Measurements from ENCODE around the gene DXO.

Gene DXO

GRCh38 chr6:31948753-31949413 lies 23.1 kb downstream of the DXO start:
- Histone ChIP-seq H2BK5ac (ENCODE audit: low read depth, low read length, poor library complexity, severe bottlenecking) (no peak overlapping the region), H4K91ac (ENCODE audit: low read length) (no peak overlapping the region), H3K23ac (ENCODE audit: low read length in 2 of 2) (no peak overlapping the region), H3K9ac (ENCODE audit: low read length) (peak overlapping the region; percentile 5), H3K4me1 (ENCODE audit: control insufficient read depth, insufficient read depth, low read depth, low read length) (peaks cover 15% of the 10 kb centered on the region), H2BK120ac (ENCODE audit: low read depth, low read length) (no peak overlapping the region), H3K79me1 (replicated peaks; ENCODE audit: low read length, poor library complexity, severe bottlenecking) (no peaks in the 10 kb centered on the region), H3K4me3 (ENCODE audit: insufficient read depth in 1 of 2, low read depth in 1 of 2, low read length in 2 of 2) (no peak overlapping the region), H3K14ac (ENCODE audit: low read length in 2 of 2) (no peak overlapping the region), H3K4me2 (ENCODE audit: low read length, poor library complexity, severe bottlenecking) (no peak overlapping the region), H4K8ac (ENCODE audit: low read length) (no peak overlapping the region), H3K18ac (ENCODE audit: low read depth in 1 of 2, low read length in 2 of 2) (no peak overlapping the region), H3K36me3 (ENCODE audit: control insufficient read depth in 1 of 2, insufficient read depth in 2 of 2, low read depth in 1 of 2, low read length in 2 of 2) (peaks cover 33 to 39% of the 10 kb centered on the region in 2 experiments), H2BK15ac (ENCODE audit: low read depth, poor library complexity, severe bottlenecking) (no peak overlapping the region), H3K9me3 (ENCODE audit: control insufficient read depth, low read length) (no peaks in the 10 kb centered on the region), H3K27ac (ENCODE audit: low read length, poor library complexity, severe bottlenecking) (no peak overlapping the region), H2AK5ac (ENCODE audit: low read length, severe bottlenecking) (no peak overlapping the region), H3K4ac (ENCODE audit: low read depth in 1 of 2, low read length in 2 of 2) (no peak overlapping the region), H2BK12ac (ENCODE audit: low read length in 2 of 2) (no peak overlapping the region), H2AFZ (ENCODE audit: low read depth, low read length) (no peak overlapping the region), H3K27me3 (ENCODE audit: control insufficient read depth in 1 of 2, insufficient read depth in 1 of 2, low read length in 2 of 2) (peaks cover 0 to 3% of the 10 kb centered on the region in 2 experiments)
- DNase-seq, result no peak
- WGBS, result 94% methylated on average over 6 of the region's 6 CpGs

GRCh38 chr6:31948306-31948705 lies 23.6 kb downstream of the DXO start:
- Histone ChIP-seq H3K14ac (ENCODE audit: low read length in 2 of 2) (no peak overlapping the region), H2BK12ac (ENCODE audit: low read length in 2 of 2) (no peak overlapping the region), H4K8ac (ENCODE audit: low read length) (no peak overlapping the region), H3K79me1 (replicated peaks; ENCODE audit: low read length, poor library complexity, severe bottlenecking) (no peaks in the 10 kb centered on the region), H3K36me3 (ENCODE audit: control insufficient read depth in 1 of 2, insufficient read depth in 2 of 2, low read depth in 1 of 2, low read length in 2 of 2) (peaks cover 28 to 33% of the 10 kb centered on the region in 2 experiments), H2BK15ac (ENCODE audit: low read depth, poor library complexity, severe bottlenecking) (no peak overlapping the region), H2BK120ac (ENCODE audit: low read depth, low read length) (no peak overlapping the region), H3K18ac (ENCODE audit: low read depth in 1 of 2, low read length in 2 of 2) (no peak overlapping the region), H3K4ac (ENCODE audit: low read depth in 1 of 2, low read length in 2 of 2) (no peak overlapping the region), H2AK5ac (ENCODE audit: low read length, severe bottlenecking) (no peak overlapping the region), H3K23ac (ENCODE audit: low read length in 2 of 2) (no peak overlapping the region), H3K27me3 (ENCODE audit: control insufficient read depth in 1 of 2, insufficient read depth in 1 of 2, low read length in 2 of 2) (peaks cover 0 to 9% of the 10 kb centered on the region in 2 experiments), H4K91ac (ENCODE audit: low read length) (no peak overlapping the region), H3K4me2 (ENCODE audit: low read length, poor library complexity, severe bottlenecking) (no peak overlapping the region), H3K9ac (ENCODE audit: low read length) (peak overlapping the region; percentile 5), H2AFZ (ENCODE audit: low read depth, low read length) (no peak overlapping the region), H2BK5ac (ENCODE audit: low read depth, low read length, poor library complexity, severe bottlenecking) (no peak overlapping the region), H3K4me1 (ENCODE audit: control insufficient read depth, insufficient read depth, low read depth, low read length) (peaks cover 15% of the 10 kb centered on the region), H3K9me3 (ENCODE audit: control insufficient read depth, low read length) (no peaks in the 10 kb centered on the region), H3K27ac (ENCODE audit: low read length, poor library complexity, severe bottlenecking) (no peak overlapping the region), H3K4me3 (ENCODE audit: insufficient read depth in 1 of 2, low read depth in 1 of 2, low read length in 2 of 2) (no peak overlapping the region)
- 89% methylated on average over 5 of the region's 5 CpGs for WGBS
- DNase-seq, result no peak

- Histone ChIP-seq H3K14ac (ENCODE audit: low read length in 2 of 2) (no peak overlapping the region), H4K91ac (ENCODE audit: low read length) (no peak overlapping the region), H3K9me3 (ENCODE audit: control insufficient read depth, low read length) (no peaks in the 10 kb centered on the region), H3K27me3 (ENCODE audit: control insufficient read depth in 1 of 2, insufficient read depth in 1 of 2, low read length in 2 of 2) (peaks cover 0 to 12% of the 10 kb centered on the region in 2 experiments), H2BK5ac (ENCODE audit: low read depth, low read length, poor library complexity, severe bottlenecking) (no peak overlapping the region), H3K4ac (ENCODE audit: low read depth in 1 of 2, low read length in 2 of 2) (no peak overlapping the region), H3K27ac (ENCODE audit: low read length, poor library complexity, severe bottlenecking) (no peak overlapping the region), H3K79me1 (replicated peaks; ENCODE audit: low read length, poor library complexity, severe bottlenecking) (no peaks in the 10 kb centered on the region), H2BK12ac (ENCODE audit: low read length in 2 of 2) (no peak overlapping the region), H4K8ac (ENCODE audit: low read length) (no peak overlapping the region), H3K9ac (ENCODE audit: low read length) (no peak overlapping the region), H3K18ac (ENCODE audit: low read depth in 1 of 2, low read length in 2 of 2) (no peak overlapping the region), H2AK5ac (ENCODE audit: low read length, severe bottlenecking) (no peak overlapping the region), H2BK15ac (ENCODE audit: low read depth, poor library complexity, severe bottlenecking) (no peak overlapping the region), H3K4me1 (ENCODE audit: control insufficient read depth, insufficient read depth, low read depth, low read length) (peaks cover 15% of the 10 kb centered on the region), H3K4me2 (ENCODE audit: low read length, poor library complexity, severe bottlenecking) (no peak overlapping the region), H3K23ac (ENCODE audit: low read length in 2 of 2) (no peak overlapping the region), H2AFZ (ENCODE audit: low read depth, low read length) (no peak overlapping the region), H3K4me3 (ENCODE audit: insufficient read depth in 1 of 2, low read depth in 1 of 2, low read length in 2 of 2) (no peak overlapping the region), H3K36me3 (ENCODE audit: control insufficient read depth in 1 of 2, insufficient read depth in 2 of 2, low read depth in 1 of 2, low read length in 2 of 2) (peaks cover 25 to 28% of the 10 kb centered on the region in 2 experiments), H2BK120ac (ENCODE audit: low read depth, low read length) (no peak overlapping the region)
- WGBS, result 80% methylated on average over 4 of the region's 4 CpGs
- DNase-seq, result no peak
Measured at GRCh38 chr6:31947864-31948263, 24.1 kb downstream of the DXO start.

- H2BK15ac ChIP-seq (ENCODE audit: low read depth, poor library complexity, severe bottlenecking), result no peak overlapping the region
- no peak overlapping the region for H3K4ac ChIP-seq (ENCODE audit: low read depth in 1 of 2, low read length in 2 of 2)
- H3K27me3 ChIP-seq (ENCODE audit: control insufficient read depth in 1 of 2, insufficient read depth in 1 of 2, low read length in 2 of 2), result peaks cover 0 to 19% of the 10 kb centered on the region in 2 experiments
- peaks cover 15% of the 10 kb centered on the region for H3K4me1 ChIP-seq (ENCODE audit: control insufficient read depth, insufficient read depth, low read depth, low read length)
- no peak overlapping the region for H2BK12ac ChIP-seq (ENCODE audit: low read length in 2 of 2)
- no peak overlapping the region for H3K18ac ChIP-seq (ENCODE audit: low read depth in 1 of 2, low read length in 2 of 2)
- H3K4me3 ChIP-seq (ENCODE audit: insufficient read depth in 1 of 2, low read depth in 1 of 2, low read length in 2 of 2), result no peak overlapping the region
- H4K91ac ChIP-seq (ENCODE audit: low read length), result no peak overlapping the region
- no peak overlapping the region for H3K27ac ChIP-seq (ENCODE audit: low read length, poor library complexity, severe bottlenecking)
- no peak overlapping the region for H3K23ac ChIP-seq (ENCODE audit: low read length in 2 of 2)
- H4K8ac ChIP-seq (ENCODE audit: low read length), result no peak overlapping the region
- WGBS, result 92% methylated on average over 24 of the region's 24 CpGs
- H2BK5ac ChIP-seq (ENCODE audit: low read depth, low read length, poor library complexity, severe bottlenecking), result no peak overlapping the region
- DNase-seq, result no peak
- no peak overlapping the region for H3K9ac ChIP-seq (ENCODE audit: low read length)
- no peak overlapping the region for H2AFZ ChIP-seq (ENCODE audit: low read depth, low read length)
- H2AK5ac ChIP-seq (ENCODE audit: low read length, severe bottlenecking), result no peak overlapping the region
- no peak overlapping the region for H3K14ac ChIP-seq (ENCODE audit: low read length in 2 of 2)
- no peaks in the 10 kb centered on the region for H3K79me1 ChIP-seq (replicated peaks; ENCODE audit: low read length, poor library complexity, severe bottlenecking)
- H2BK120ac ChIP-seq (ENCODE audit: low read depth, low read length), result no peak overlapping the region
- H3K36me3 ChIP-seq (ENCODE audit: control insufficient read depth in 1 of 2, insufficient read depth in 2 of 2, low read depth in 1 of 2, low read length in 2 of 2), result peaks cover 22 to 23% of the 10 kb centered on the region in 2 experiments
- H3K9me3 ChIP-seq (ENCODE audit: control insufficient read depth, low read length), result no peaks in the 10 kb centered on the region
- no peak overlapping the region for H3K4me2 ChIP-seq (ENCODE audit: low read length, poor library complexity, severe bottlenecking)
Measured at GRCh38 chr6:31947070-31947675, 24.8 kb downstream of the DXO start.

All from mesenchymal stem cell (in vitro differentiated cells and primary cell).